Caco-2 (cell line): ENCODE measurements around the gene ADA. TPM values are rescaled to one million over a fixed set of nuclear protein-coding genes. Genes with fewer than 3 reads are reported as not detected.

Experiments
- BruUV-seq: library from RNA; stranded (reverse); fragments of 400-500 nt; replicated peaks from 2 replicates; lab custom pipeline; 2021; lab: Mats Ljungman, UMichigan
- CTCF ChIA-PET: fragments of 300-600 bp; sonication (Branson Sonifier 250); formaldehyde crosslinking; loops from one replicate; lab custom pipeline; 2022; ENCODE audit warnings: antibody characterized with exemption; lab: Charles Lee
- POLR2A ChIA-PET: fragments of 300-600 bp; sonication (Branson Sonifier 250); formaldehyde crosslinking; loops from one replicate; lab custom pipeline; 2022; ENCODE audit warnings: antibody characterized with exemption; lab: Charles Lee
- DNase-seq, 2 experiments: peaks; one replicate each; pipeline versions ENCODE4 v3.0.0 to v3.0.0-alpha.2; 2020 to 2022
- H3K27me3 ChIP-seq: replicated peaks from 2 replicates; pipeline ENCODE4 v1.6.0; 2011; ENCODE audit warnings: low read length; ENCODE audit not compliant: control insufficient read depth, insufficient read depth
- H3K36me3 ChIP-seq: 2 replicates; pipeline ENCODE4 v1.5.1; 2011; ENCODE audit warnings: low read length; ENCODE audit not compliant: control insufficient read depth, insufficient read depth
- H3K4me1 ChIP-seq: fragments of 250-450 bp; sonication (Bioruptor Pico); 2 replicates; pipeline ENCODE4 v1.5.1; 2020; ENCODE audit warnings: mild to moderate bottlenecking
- H3K4me3 ChIP-seq: 2 replicates; pipeline ENCODE4 v1.5.1; 2011; ENCODE audit warnings: low read depth, mild to moderate bottlenecking, control low read depth, low read length
- H3K9me3 ChIP-seq: fragments of 250-450 bp; sonication (Bioruptor Pico); 2 replicates; pipeline ENCODE4 v1.5.1; 2020; ENCODE audit warnings: mild to moderate bottlenecking, moderate library complexity
- H3K27ac Mint-ChIP-seq: one replicate; pipeline ENCODE4 v1.8.0; 2022; ENCODE audit warnings: mixed read lengths; ENCODE audit not compliant: unreplicated experiment
- H3K27me3 Mint-ChIP-seq: one replicate; pipeline ENCODE4 v1.8.0; 2022; ENCODE audit warnings: mixed read lengths; ENCODE audit not compliant: insufficient read depth, unreplicated experiment
- H3K36me3 Mint-ChIP-seq: one replicate; pipeline ENCODE4 v1.8.0; 2022; ENCODE audit warnings: mild to moderate bottlenecking, mixed read lengths; ENCODE audit not compliant: insufficient read depth, unreplicated experiment
- H3K4me1 Mint-ChIP-seq: one replicate; pipeline ENCODE4 v1.8.0; 2022; ENCODE audit warnings: low read depth, mixed read lengths; ENCODE audit not compliant: unreplicated experiment
- H3K4me3 Mint-ChIP-seq: one replicate; pipeline ENCODE4 v1.8.0; 2022; ENCODE audit warnings: mild to moderate bottlenecking, moderate library complexity, mixed read lengths; ENCODE audit not compliant: unreplicated experiment
- H3K9me3 Mint-ChIP-seq: one replicate; pipeline ENCODE4 v1.8.0; 2022; ENCODE audit warnings: mixed read lengths; ENCODE audit not compliant: unreplicated experiment
- CTCF ChIP-seq, 2 experiments: fragments of 200-600 bp in 1 of 2; IDR thresholded peaks; 1 replicate in 1 of 2; 2 replicates in 1 of 2; pipeline versions ENCODE4 v1.5.1 to v1.8.0; 2011 to 2022; ENCODE audit warnings: antibody characterized with exemption in 1 of 2, control low read depth in 1 of 2, inconsistent platforms in 1 of 2, low read depth in 1 of 2, low read length in 1 of 2, mild to moderate bottlenecking in 1 of 2, moderate library complexity in 1 of 2; ENCODE audit not compliant: insufficient read depth in 1 of 2, severe bottlenecking in 1 of 2, unreplicated experiment in 1 of 2
- intact Hi-C: fragments of 100-400 bp; cut with micrococcal nuclease; formaldehyde crosslinking; loops from one replicate; pipeline ENCODE4 v1.10.0; 2022; ENCODE audit not compliant: unreplicated experiment
- total RNA-seq: library from RNA; stranded (reverse); gene quantifications from 2 replicates; pipeline ENCODE4 v1.2.3, GENCODE V29; 2022

The ADA gene
- total RNA-seq, 1 experiment from 2014 or later = 21.1 TPM

GRCh38 chr20:44632103-44632752 is 19.3 kb downstream of the ADA start:
- BruUV-seq = no TSS peak
- Mint-ChIP-seq H3K36me3 (no peaks in the 10 kb centered on the region), H3K27me3 (no peaks in the 10 kb centered on the region), H3K9me3 (no peaks in the 10 kb centered on the region), H3K27ac (no peak overlapping the region), H3K4me3 (no peak overlapping the region), H3K4me1 (no peaks in the 10 kb centered on the region)
- Histone ChIP-seq H3K9me3 (no peaks in the 10 kb centered on the region), H3K27me3 (no peaks in the 10 kb centered on the region), H3K4me1 (0 out of 2 replicates have a peak, but pooled peaks cover 3% of the 10 kb centered on the region), H3K36me3 (no peaks in the 10 kb centered on the region), H3K4me3 (no peak overlapping the region)
- intact Hi-C loops = no loop called here
- ChIA-PET POLR2A (no interaction called here), CTCF (interaction anchor here (1.0 to 1.1 kb wide), 2 partner anchors 12 to 51 kb away, joined by 3 to 4 read pairs; no protein-coding TSS in a partner anchor)
- DNase-seq = no peak
- no peak for TF ChIP-seq CTCF (IDR thresholded peaks at IDR 0.05; ENCODE audit: insufficient read depth in 1 of 2, low read depth in 1 of 2, low read length in 1 of 2, severe bottlenecking in 1 of 2, unreplicated experiment in 1 of 2)

- Mint-ChIP-seq H3K4me3 (no peak overlapping the region), H3K36me3 (no peaks in the 10 kb centered on the region), H3K27ac (no peak overlapping the region), H3K9me3 (no peaks in the 10 kb centered on the region), H3K27me3 (no peaks in the 10 kb centered on the region), H3K4me1 (no peaks in the 10 kb centered on the region)
- BruUV-seq = no TSS peak
- intact Hi-C loops = no loop called here
- CTCF ChIA-PET = no interaction called here
- H3K27me3 ChIP-seq = no peaks in the 10 kb centered on the region
- TF ChIP-seq CTCF (IDR thresholded peaks at IDR 0.05; ENCODE audit: insufficient read depth in 1 of 2, low read depth in 1 of 2, low read length in 1 of 2, severe bottlenecking in 1 of 2, unreplicated experiment in 1 of 2) = no peak
- DNase-seq = no peak
- no peak overlapping the region for H3K4me3 ChIP-seq
- H3K4me1 ChIP-seq = 0 out of 2 replicates have a peak, but pooled peaks cover 3% of the 10 kb centered on the region
- no peaks in the 10 kb centered on the region for H3K9me3 ChIP-seq
- POLR2A ChIA-PET = no interaction called here
- no peaks in the 10 kb centered on the region for H3K36me3 ChIP-seq
Measured at GRCh38 chr20:44630297-44630696, 21.2 kb downstream of the ADA start.

GRCh38 chr20:44629542-44629941 is 22.0 kb downstream of the ADA start:
- intact Hi-C loops = no loop called here
- H3K36me3 Mint-ChIP-seq = no peaks in the 10 kb centered on the region

More at GRCh38 chr20:44629542-44629941, 22.0 kb downstream of the ADA start:
- TF ChIP-seq CTCF (IDR thresholded peaks at IDR 0.05; ENCODE audit: insufficient read depth in 1 of 2, low read depth in 1 of 2, low read length in 1 of 2, severe bottlenecking in 1 of 2, unreplicated experiment in 1 of 2) = no peak
- Histone ChIP-seq H3K4me3 (no peak overlapping the region), H3K36me3 (no peaks in the 10 kb centered on the region), H3K9me3 (no peaks in the 10 kb centered on the region), H3K27me3 (no peaks in the 10 kb centered on the region), H3K4me1 (0 out of 2 replicates have a peak, but pooled peaks cover 3% of the 10 kb centered on the region)
- H3K9me3 Mint-ChIP-seq = no peaks in the 10 kb centered on the region
- no peak overlapping the region for H3K4me3 Mint-ChIP-seq
- no peaks in the 10 kb centered on the region for H3K27me3 Mint-ChIP-seq
- H3K27ac Mint-ChIP-seq = no peak overlapping the region
- no peaks in the 10 kb centered on the region for H3K4me1 Mint-ChIP-seq
- POLR2A ChIA-PET = no interaction called here
- BruUV-seq = no TSS peak
- DNase-seq = no peak
- CTCF ChIA-PET = no interaction called here
